Gastroesophageal sphincter (tissue), 4 donors: ENCODE results near the gene SMAD6. TPM values are rescaled to one million over a fixed set of nuclear protein-coding genes. Genes with fewer than 3 reads are reported as not detected.
A peak's percentile ranks its signal among the peaks of the same experiment; 100 is the strongest.

Experiments
- ATAC-seq: fragments of 150-250 bp; one replicate; pipeline ENCODE4 v1.9.1; 2016; ENCODE audit warnings: mild to moderate bottlenecking, moderate library complexity
- H3K27ac ChIP-seq, 4 donors: fragments of 200-600 bp; sonication (generic) in 3 of 4; 1 replicate in 3 of 4; 2 replicates in 1 of 4; pipeline ENCODE4 v1.5.1; 2016 to 2019
- H3K27me3 ChIP-seq: fragments of 200-600 bp; sonication (generic); one replicate; pipeline ENCODE4 v1.5.1; 2019
- H3K36me3 ChIP-seq, 2 donors: fragments of 200-600 bp; sonication (generic); one replicate each; pipeline ENCODE4 v1.5.1; 2019; ENCODE audit warnings: control low read depth in 1 of 2
- H3K4me1 ChIP-seq, 3 donors: fragments of 200-600 bp; sonication (generic); 1 replicate in 2 of 3; 2 replicates in 1 of 3; pipeline ENCODE4 v1.5.1; 2016 to 2019; ENCODE audit warnings: control low read depth in 2 of 3
- H3K4me3 ChIP-seq, 2 donors: fragments of 200-600 bp; sonication (generic); one replicate each; pipeline ENCODE4 v1.5.1; 2019; ENCODE audit warnings: mild to moderate bottlenecking in 1 of 2, moderate library complexity in 1 of 2
- H3K9me3 ChIP-seq, 3 donors: fragments of 200-600 bp; sonication (generic); one replicate each; pipeline ENCODE4 v1.5.1; 2017 to 2019; ENCODE audit warnings: control low read depth in 2 of 3
- CTCF ChIP-seq, 4 experiments: fragments of 200-600 bp in 2 of 4; fragments of 450-650 bp in 2 of 4; sonication (generic) in 1 of 4; IDR thresholded peaks; one replicate each; pipeline ENCODE4 v1.5.1; 2017 to 2019; ENCODE audit warnings: antibody characterized with exemption in 4 of 4, mild to moderate bottlenecking in 2 of 4, moderate library complexity in 2 of 4
- EP300 ChIP-seq: sonication (generic); formaldehyde crosslinking; IDR thresholded peaks from one replicate; pipeline ENCODE4 v1.6.1; 2017; ENCODE audit warnings: antibody characterized with exemption, mild to moderate bottlenecking
- POLR2A ChIP-seq, 2 donors: fragments of 450-650 bp; IDR thresholded peaks; one replicate each; pipeline ENCODE4 v1.6.1; 2017; ENCODE audit warnings: antibody characterized with exemption in 2 of 2, mild to moderate bottlenecking in 2 of 2, moderate library complexity in 1 of 2
- POLR2AphosphoS5 ChIP-seq: sonication (generic); formaldehyde crosslinking; IDR thresholded peaks from one replicate; pipeline ENCODE4 v1.6.1; 2017; ENCODE audit warnings: antibody characterized with exemption
- WGBS, 2 donors: methylation state at CpG; one replicate each; pipeline ENCODE4 v1.1.5; 2018; ENCODE audit warnings: low coverage in 1 of 2; 5-methylcytosine and 5-hydroxymethylcytosine counted together
- total RNA-seq, 4 donors: library from RNA; depleted of rRNA; stranded (reverse); fragments of >200 nt; gene quantifications; one replicate each; pipeline ENCODE4 v1.1.0, GENCODE V29; 2016

SMAD6 gene
- total RNA-seq, 4 donors from 2014 or later: 9.9 to 11.2 (median 10.9) TPM

- H3K36me3 ChIP-seq: no peaks in the 10 kb centered on the region
- no peaks in the 10 kb centered on the region for H3K9me3 ChIP-seq
- 57% methylated on average over 1 of the region's 5 CpGs; no CpG with 5 or more reads in 1 of the 2 donors for WGBS, 2 donors
- no peak for TF ChIP-seq EP300
- no peak for TF ChIP-seq CTCF (IDR thresholded peaks at IDR 0.05)
- TF ChIP-seq POLR2AphosphoS5: no peak
- TF ChIP-seq POLR2A (IDR thresholded peaks at IDR 0.05): no peak
- H3K4me1 ChIP-seq: peaks cover 0 to 58% (median 16%) of the 10 kb centered on the region in 3 donors
- no peak overlapping the region for H3K27ac ChIP-seq
- no peak for ATAC-seq
- no peaks in the 10 kb centered on the region for H3K27me3 ChIP-seq
- H3K4me3 ChIP-seq: no peak overlapping the region
These were observed 44.2 kb downstream of the SMAD6 start for GRCh38 chr15:66746231-66746605.

- Histone ChIP-seq H3K36me3 (no peaks in the 10 kb centered on the region), H3K4me3 (no peak overlapping the region), H3K4me1 (peaks cover 0 to 64% (median 20%) of the 10 kb centered on the region in 3 donors), H3K27ac (peak overlapping the region in 1 of 4 donors; percentile 39), H3K27me3 (no peaks in the 10 kb centered on the region), H3K9me3 (no peaks in the 10 kb centered on the region)
- ATAC-seq: no peak
- TF ChIP-seq POLR2A (IDR thresholded peaks at IDR 0.05): no peak
- no peak for TF ChIP-seq EP300
- no peak for TF ChIP-seq POLR2AphosphoS5
- WGBS, 2 donors: 100% methylated on average over 1 of the region's 8 CpGs; no CpG with 5 or more reads in 1 of the 2 donors
These were observed 45.2 kb downstream of the SMAD6 start for GRCh38 chr15:66747223-66747622.

- 10 to 38% methylated on average over 7 to 9 of the region's 10 CpGs for WGBS, 2 donors
- H3K4me3 ChIP-seq: no peak overlapping the region
- no peak for ATAC-seq
- peaks cover 0 to 64% (median 20%) of the 10 kb centered on the region in 3 donors for H3K4me1 ChIP-seq
- H3K27ac ChIP-seq: peak overlapping the region in 2 of 4 donors; percentile 16 to 39
- H3K9me3 ChIP-seq: no peaks in the 10 kb centered on the region
- H3K36me3 ChIP-seq: no peaks in the 10 kb centered on the region
- no peak for TF ChIP-seq CTCF (IDR thresholded peaks at IDR 0.05)
- TF ChIP-seq POLR2A (IDR thresholded peaks at IDR 0.05): no peak
- TF ChIP-seq POLR2AphosphoS5: no peak
- TF ChIP-seq EP300: no peak
- no peaks in the 10 kb centered on the region for H3K27me3 ChIP-seq
These were observed 46.1 kb downstream of the SMAD6 start for GRCh38 chr15:66747886-66748707.

GRCh38 chr15:66748708-66749035 is 46.6 kb downstream of the SMAD6 start:
- Histone ChIP-seq H3K4me1 (peaks cover 0 to 69% (median 20%) of the 10 kb centered on the region in 3 donors), H3K27ac (peak overlapping the region in 1 of 4 donors; percentile 17), H3K27me3 (no peaks in the 10 kb centered on the region), H3K4me3 (no peak overlapping the region), H3K36me3 (no peaks in the 10 kb centered on the region), H3K9me3 (no peaks in the 10 kb centered on the region)
- 17% methylated on average over 2 of the region's 3 CpGs; no CpG with 5 or more reads in 1 of the 2 donors for WGBS, 2 donors
- TF ChIP-seq POLR2AphosphoS5: no peak
- TF ChIP-seq POLR2A (IDR thresholded peaks at IDR 0.05): no peak
- no peak for TF ChIP-seq CTCF (IDR thresholded peaks at IDR 0.05)
- no peak for TF ChIP-seq EP300
- ATAC-seq: no peak

GRCh38 chr15:66749841-66750575 is 48.0 kb downstream of the SMAD6 start:
- H3K27ac ChIP-seq: no peak overlapping the region
- H3K4me1 ChIP-seq: peaks cover 0 to 61% (median 20%) of the 10 kb centered on the region in 3 donors
- no peak for ATAC-seq
- no peaks in the 10 kb centered on the region for H3K27me3 ChIP-seq
- peaks cover 0 to 5% (median 0%) of the 10 kb centered on the region in 3 donors for H3K9me3 ChIP-seq
- H3K36me3 ChIP-seq: no peaks in the 10 kb centered on the region
- TF ChIP-seq EP300 (no peak), CTCF (IDR thresholded peaks at IDR 0.05) (no peak), POLR2AphosphoS5 (no peak), POLR2A (IDR thresholded peaks at IDR 0.05) (no peak)
- 57 to 83% methylated on average over 1 to 2 of the region's 8 CpGs for WGBS, 2 donors
- no peak overlapping the region for H3K4me3 ChIP-seq
